Measurements from ENCODE around the gene CEP162.

CEP162 gene

DNA sequence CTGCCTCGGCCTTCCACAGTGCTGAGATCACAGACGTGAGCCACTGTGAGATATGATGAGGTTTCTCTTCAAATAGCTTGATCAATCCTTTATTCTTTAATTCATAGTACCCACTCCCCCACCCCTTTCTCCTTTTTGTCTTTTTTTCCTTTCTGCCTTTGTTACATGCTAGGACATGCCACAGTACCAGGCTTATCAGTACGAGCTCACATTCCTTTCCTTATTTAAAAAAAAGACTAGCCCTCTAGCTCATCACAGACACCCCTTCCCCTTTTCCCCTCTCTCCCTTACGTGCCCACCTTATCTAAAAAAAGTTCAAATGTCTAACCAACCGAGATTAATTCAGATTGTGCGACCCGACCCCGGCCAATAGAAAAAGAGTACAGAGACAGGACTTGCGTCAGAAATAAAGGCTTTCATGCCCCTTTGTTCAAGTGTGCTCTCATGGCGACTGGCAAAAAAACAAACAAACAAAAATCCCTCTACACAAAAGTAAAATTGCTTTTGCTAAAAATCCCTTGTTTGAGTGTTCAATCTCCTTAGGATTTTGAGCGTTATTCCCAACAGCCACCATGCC is 144.7 kb downstream of the CEP162 start:
- no peak for DNase-seq

GRCh38 chr6:84081222-84081621 is 146.2 kb downstream of the CEP162 start:
- no peak for DNase-seq

DNA sequence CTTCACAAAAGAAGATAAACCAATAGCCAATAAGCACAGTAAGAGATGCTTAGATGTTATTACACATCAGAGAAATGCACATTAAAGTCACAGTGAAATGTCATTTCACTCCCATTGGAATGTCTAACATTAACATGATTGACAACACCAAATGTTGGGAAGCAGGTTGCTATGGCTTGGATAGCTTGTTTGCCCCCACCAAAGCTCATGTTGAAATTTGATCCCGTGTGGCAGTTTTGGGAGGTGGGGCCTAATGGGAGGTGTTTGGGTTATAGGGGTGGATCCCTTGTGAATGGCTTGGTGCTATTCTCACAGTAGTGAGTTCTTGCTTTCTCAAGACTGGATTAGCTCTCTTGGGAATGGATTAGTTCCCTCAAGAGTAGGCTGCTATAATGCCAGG is 149.1 kb downstream of the CEP162 start:
- DNase-seq = no peak

- DNase-seq = no peak
Measured at GRCh38 chr6:84077645-84078044, 149.8 kb downstream of the CEP162 start.

GRCh38 chr6:84074988-84075781 is 152.3 kb downstream of the CEP162 start:
- DNase-seq = no peak

Data from activated T-cell treated with anti-CD3 and anti-CD28 coated beads, Interleukin-2, amount 50 U/mL, for 1 hour (primary cell).